ENCODE results near the gene TMEM44. TPM values are rescaled to one million over a fixed set of nuclear protein-coding genes. Genes with fewer than 3 reads are reported as not detected.
A peak's percentile ranks its signal among the peaks of the same experiment; 100 is the strongest.

TMEM44 gene
- total RNA-seq, 1 experiment from 2014 or later = 8.3 TPM

- Mint-ChIP-seq H3K4me3 (ENCODE audit: unreplicated experiment) (no peak overlapping the region), H3K9me3 (ENCODE audit: unreplicated experiment) (no peaks in the 10 kb centered on the region), H3K27ac (ENCODE audit: low read depth, unreplicated experiment) (no peak overlapping the region), H3K4me1 (ENCODE audit: insufficient read depth, unreplicated experiment) (peaks cover 38% of the 10 kb centered on the region), H3K27me3 (ENCODE audit: insufficient read depth, unreplicated experiment) (no peaks in the 10 kb centered on the region), H3K36me3 (ENCODE audit: insufficient read depth, unreplicated experiment) (no peaks in the 10 kb centered on the region)
- DNase-seq (ENCODE audit: unreplicated experiment) = peak; percentile 69
- CTCF ChIA-PET = interaction anchor here (0.6 to 2.9 kb wide), 5 partner anchors 83 to 233 kb away, joined by 3 to 10 read pairs (median 4); no protein-coding TSS in a partner anchor
- BruUV-seq (replicated peaks) = no TSS peak
- POLR2A ChIA-PET = interaction anchor here (1.1 to 1.5 kb wide), 3 partner anchors 92 to 100 kb away, joined by 3 to 5 read pairs (median 4); no protein-coding TSS in a partner anchor
- intact Hi-C loops (cut with micrococcal nuclease) = loop anchor here (1.0 kb wide), 3 partner anchors 20 to 102 kb away; no protein-coding TSS in a partner anchor
- TF ChIP-seq, protein P1, sequence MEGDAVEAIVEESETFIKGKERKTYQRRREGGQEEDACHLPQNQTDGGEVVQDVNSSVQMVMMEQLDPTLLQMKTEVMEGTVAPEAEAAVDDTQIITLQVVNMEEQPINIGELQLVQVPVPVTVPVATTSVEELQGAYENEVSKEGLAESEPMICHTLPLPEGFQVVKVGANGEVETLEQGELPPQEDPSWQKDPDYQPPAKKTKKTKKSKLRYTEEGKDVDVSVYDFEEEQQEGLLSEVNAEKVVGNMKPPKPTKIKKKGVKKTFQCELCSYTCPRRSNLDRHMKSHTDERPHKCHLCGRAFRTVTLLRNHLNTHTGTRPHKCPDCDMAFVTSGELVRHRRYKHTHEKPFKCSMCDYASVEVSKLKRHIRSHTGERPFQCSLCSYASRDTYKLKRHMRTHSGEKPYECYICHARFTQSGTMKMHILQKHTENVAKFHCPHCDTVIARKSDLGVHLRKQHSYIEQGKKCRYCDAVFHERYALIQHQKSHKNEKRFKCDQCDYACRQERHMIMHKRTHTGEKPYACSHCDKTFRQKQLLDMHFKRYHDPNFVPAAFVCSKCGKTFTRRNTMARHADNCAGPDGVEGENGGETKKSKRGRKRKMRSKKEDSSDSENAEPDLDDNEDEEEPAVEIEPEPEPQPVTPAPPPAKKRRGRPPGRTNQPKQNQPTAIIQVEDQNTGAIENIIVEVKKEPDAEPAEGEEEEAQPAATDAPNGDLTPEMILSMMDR (IDR thresholded peaks at IDR 0.05; ENCODE audit: unreplicated experiment) = peak; percentile 41
These were observed 59.4 kb downstream of the TMEM44 start for GRCh38 chr3:194573680-194574437.

- Mint-ChIP-seq H3K9me3 (ENCODE audit: unreplicated experiment) (no peaks in the 10 kb centered on the region), H3K27ac (ENCODE audit: low read depth, unreplicated experiment) (no peak overlapping the region), H3K36me3 (ENCODE audit: insufficient read depth, unreplicated experiment) (no peaks in the 10 kb centered on the region), H3K27me3 (ENCODE audit: insufficient read depth, unreplicated experiment) (no peaks in the 10 kb centered on the region), H3K4me3 (ENCODE audit: unreplicated experiment) (no peak overlapping the region), H3K4me1 (ENCODE audit: insufficient read depth, unreplicated experiment) (peaks cover 33% of the 10 kb centered on the region)
- ChIA-PET POLR2A (interaction anchor here (1.0 to 1.5 kb wide), 3 partner anchors 11 to 99 kb away, joined by 3 to 7 read pairs (median 3); no protein-coding TSS in a partner anchor), CTCF (interaction anchor here (0.6 to 1.5 kb wide), 4 partner anchors 21 to 99 kb away, joined by 3 to 5 read pairs (median 4); no protein-coding TSS in a partner anchor)
- intact Hi-C loops (cut with micrococcal nuclease) = loop anchor here (1.0 kb wide), 2 partner anchors 87 to 101 kb away; no protein-coding TSS in a partner anchor
- TF ChIP-seq, protein P1 (IDR thresholded peaks at IDR 0.05; ENCODE audit: unreplicated experiment) = no peak
- BruUV-seq (replicated peaks) = no TSS peak
- DNase-seq (ENCODE audit: unreplicated experiment) = peak; percentile 66
These were observed 60.2 kb downstream of the TMEM44 start for GRCh38 chr3:194572944-194573491.

GRCh38 chr3:194572143-194572789, 61.0 kb downstream of the TMEM44 start:
- Mint-ChIP-seq H3K4me3 (ENCODE audit: unreplicated experiment) (no peak overlapping the region), H3K36me3 (ENCODE audit: insufficient read depth, unreplicated experiment) (no peaks in the 10 kb centered on the region), H3K9me3 (ENCODE audit: unreplicated experiment) (no peaks in the 10 kb centered on the region), H3K27me3 (ENCODE audit: insufficient read depth, unreplicated experiment) (no peaks in the 10 kb centered on the region), H3K27ac (ENCODE audit: low read depth, unreplicated experiment) (no peak overlapping the region), H3K4me1 (ENCODE audit: insufficient read depth, unreplicated experiment) (peaks cover 30% of the 10 kb centered on the region)
- intact Hi-C loops (cut with micrococcal nuclease) = no loop called here
- TF ChIP-seq, protein P1 (IDR thresholded peaks at IDR 0.05; ENCODE audit: unreplicated experiment) = no peak
- no TSS peak for BruUV-seq (replicated peaks)
- ChIA-PET CTCF (interaction anchor here (0.6 to 1.5 kb wide), 3 partner anchors 10 to 78 kb away, joined by 3 to 5 read pairs (median 3); no protein-coding TSS in a partner anchor), POLR2A (interaction anchor here (1.0 to 1.1 kb wide), 2 partner anchors 11 to 16 kb away, joined by 3 to 7 read pairs; no protein-coding TSS in a partner anchor)
- peak; percentile 79 for DNase-seq (ENCODE audit: unreplicated experiment)
